A673 (cell line): ENCODE results near the gene CCSER1. TPM values are rescaled to one million over a fixed set of nuclear protein-coding genes. Genes with fewer than 3 reads are reported as not detected.
"Not testable (repeated sequence)": the region's sequence is repeated elsewhere in the genome, so short reads cannot be mapped to it uniquely, and the experiment has no call there.

Experiments
- BruUV-seq: library from RNA; stranded (reverse); fragments of 400-500 nt; replicated peaks from 2 replicates; lab custom pipeline; 2021; lab: Mats Ljungman, UMichigan
- CTCF ChIA-PET: fragments of 300-600 bp; sonication (Branson Sonifier 250); formaldehyde crosslinking; loops from one replicate; lab custom pipeline; 2022; ENCODE audit warnings: antibody characterized with exemption; lab: Charles Lee
- POLR2A ChIA-PET: fragments of 300-600 bp; sonication (Branson Sonifier 250); formaldehyde crosslinking; loops from one replicate; lab custom pipeline; 2022; ENCODE audit warnings: antibody characterized with exemption; ENCODE audit not compliant: low non-redundant PET; lab: Charles Lee
- DNase-seq: peaks from one replicate; pipeline ENCODE4 v3.0.0-alpha.2; 2015; ENCODE audit warnings: low spot score
- H3K27ac ChIP-seq: fragments of 200-600 bp; sonication (generic); 2 replicates; pipeline ENCODE4 v1.5.1; 2016; ENCODE audit warnings: mixed run types, low read depth, mild to moderate bottlenecking, mixed read lengths, antibody characterized with exemption, low read length; ENCODE audit not compliant: poor library complexity, severe bottlenecking
- H3K27me3 ChIP-seq: fragments of 200-600 bp; sonication (generic); replicated peaks from 2 replicates; pipeline ENCODE4 v1.6.1; 2017; ENCODE audit warnings: mixed run types, low read depth, mild to moderate bottlenecking, mixed read lengths, antibody characterized with exemption, low read length; ENCODE audit not compliant: insufficient read depth, poor library complexity
- H3K36me3 ChIP-seq: fragments of 200-600 bp; sonication (generic); 2 replicates; pipeline ENCODE4 v1.6.1; 2016; ENCODE audit warnings: mixed run types, mild to moderate bottlenecking, mixed read lengths, antibody characterized with exemption, low read length; ENCODE audit not compliant: insufficient read depth, poor library complexity, severe bottlenecking
- H3K4me1 ChIP-seq: fragments of 200-600 bp; sonication (generic); 2 replicates; pipeline ENCODE4 v1.6.1; 2017; ENCODE audit warnings: mixed run types, mild to moderate bottlenecking, mixed read lengths, antibody characterized with exemption, low read length; ENCODE audit not compliant: insufficient read depth, poor library complexity, severe bottlenecking
- H3K4me3 ChIP-seq: fragments of 200-600 bp; sonication (generic); 2 replicates; pipeline ENCODE4 v1.5.1; 2016; ENCODE audit warnings: low read depth, mixed run types, mild to moderate bottlenecking, mixed read lengths, low read length; ENCODE audit not compliant: poor library complexity, severe bottlenecking
- H3K9me3 ChIP-seq: fragments of 200-600 bp; sonication (generic); 2 replicates; pipeline ENCODE4 v1.6.1; 2016; ENCODE audit warnings: mixed run types, low read depth, mild to moderate bottlenecking, mixed read lengths, antibody characterized with exemption, low read length; ENCODE audit not compliant: poor library complexity, severe bottlenecking
- EZH2 ChIP-seq: fragments of 200-600 bp; sonication (generic); IDR thresholded peaks from 2 replicates; pipeline ENCODE4 v1.6.1; 2017; ENCODE audit warnings: borderline replicate concordance, low read depth, mild to moderate bottlenecking, mixed read lengths, antibody characterized with exemption, low read length; ENCODE audit not compliant: poor library complexity, severe bottlenecking
- intact Hi-C: fragments of 100-400 bp; cut with micrococcal nuclease; formaldehyde crosslinking; loops from one replicate; pipeline ENCODE4 v1.10.0; 2022; ENCODE audit not compliant: unreplicated experiment
- total RNA-seq: library from RNA; stranded (reverse); gene quantifications from 2 replicates; pipeline ENCODE4 v1.2.3, GENCODE V29; 2021
- TF ChIP-seq, protein P1 (sequence below): fragments of 300-800, 200-600 bp; sonication (generic); conservative IDR thresholded peaks from 2 replicates; pipeline ENCODE4 v1.5.1; 2017; ENCODE audit warnings: low read depth, mild to moderate bottlenecking, antibody characterized with exemption, low read length, moderate library complexity, mixed read lengths

Gene CCSER1
- total RNA-seq, 1 experiment from 2014 or later = not detected

DNA sequence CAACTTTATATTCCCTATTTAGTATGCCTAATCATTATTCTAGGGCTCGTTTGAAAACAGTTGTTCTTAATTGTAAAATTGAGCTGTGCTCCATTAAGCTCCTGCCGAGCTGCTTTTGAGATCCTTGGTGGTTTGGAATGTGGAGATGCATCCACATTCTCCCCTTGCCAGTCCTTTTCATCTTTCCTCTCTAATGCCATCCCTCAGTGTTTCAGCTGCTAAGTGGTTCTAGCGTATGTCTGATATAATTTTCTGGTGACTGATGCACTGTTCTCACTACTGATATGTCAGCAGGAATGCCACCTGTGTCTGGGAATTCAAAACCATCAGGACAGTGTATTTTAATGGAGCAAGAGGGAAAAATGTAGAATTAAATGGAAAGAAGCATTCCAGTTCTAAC is 1085.0 kb downstream of the CCSER1 start:
- Histone ChIP-seq H3K27me3 (no peaks in the 10 kb centered on the region), H3K36me3 (no peaks in the 10 kb centered on the region), H3K4me1 (no peaks in the 10 kb centered on the region), H3K27ac (no peak overlapping the region), H3K9me3 (no peaks in the 10 kb centered on the region), H3K4me3 (no peak overlapping the region)
- no TSS peak for BruUV-seq
- intact Hi-C loops = no loop called here
- no peak for TF ChIP-seq EZH2
- TF ChIP-seq, protein P1, sequence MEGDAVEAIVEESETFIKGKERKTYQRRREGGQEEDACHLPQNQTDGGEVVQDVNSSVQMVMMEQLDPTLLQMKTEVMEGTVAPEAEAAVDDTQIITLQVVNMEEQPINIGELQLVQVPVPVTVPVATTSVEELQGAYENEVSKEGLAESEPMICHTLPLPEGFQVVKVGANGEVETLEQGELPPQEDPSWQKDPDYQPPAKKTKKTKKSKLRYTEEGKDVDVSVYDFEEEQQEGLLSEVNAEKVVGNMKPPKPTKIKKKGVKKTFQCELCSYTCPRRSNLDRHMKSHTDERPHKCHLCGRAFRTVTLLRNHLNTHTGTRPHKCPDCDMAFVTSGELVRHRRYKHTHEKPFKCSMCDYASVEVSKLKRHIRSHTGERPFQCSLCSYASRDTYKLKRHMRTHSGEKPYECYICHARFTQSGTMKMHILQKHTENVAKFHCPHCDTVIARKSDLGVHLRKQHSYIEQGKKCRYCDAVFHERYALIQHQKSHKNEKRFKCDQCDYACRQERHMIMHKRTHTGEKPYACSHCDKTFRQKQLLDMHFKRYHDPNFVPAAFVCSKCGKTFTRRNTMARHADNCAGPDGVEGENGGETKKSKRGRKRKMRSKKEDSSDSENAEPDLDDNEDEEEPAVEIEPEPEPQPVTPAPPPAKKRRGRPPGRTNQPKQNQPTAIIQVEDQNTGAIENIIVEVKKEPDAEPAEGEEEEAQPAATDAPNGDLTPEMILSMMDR = no peak
- DNase-seq = no peak
- ChIA-PET CTCF (no interaction called here), POLR2A (no interaction called here)

DNA sequence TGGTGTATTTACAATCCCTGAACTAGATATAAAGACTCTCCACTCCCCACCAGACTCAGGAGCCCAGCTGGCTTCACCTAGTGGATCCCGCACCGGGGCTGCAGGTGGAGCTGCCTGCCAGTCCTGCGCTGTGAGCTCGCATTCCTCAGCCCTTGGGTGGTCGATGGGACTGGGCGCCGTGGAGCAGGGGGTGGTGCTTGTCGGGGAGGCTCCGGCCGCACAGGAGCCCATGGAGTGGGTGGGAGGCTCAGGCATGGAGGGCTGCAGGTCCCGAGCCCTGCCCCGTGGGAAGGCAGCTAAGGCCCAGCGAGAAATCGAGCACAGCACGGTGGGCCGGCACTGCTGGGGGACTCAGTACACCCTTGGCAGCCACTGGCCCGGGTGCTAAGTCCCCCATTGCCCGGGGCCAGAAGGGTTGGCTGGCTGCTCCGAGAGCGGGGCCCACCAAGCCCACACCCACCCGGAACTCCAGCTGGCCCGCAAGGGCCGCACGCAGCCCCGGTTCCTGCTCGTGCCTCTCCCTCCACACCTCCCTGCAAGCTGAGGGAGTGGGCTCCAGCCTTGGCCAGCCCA is 1090.7 kb downstream of the CCSER1 start:
- H3K27ac ChIP-seq, intact Hi-C loops, H3K36me3 ChIP-seq, H3K4me1 ChIP-seq, H3K27me3 ChIP-seq, DNase-seq, POLR2A ChIA-PET, BruUV-seq, CTCF ChIA-PET, H3K4me3 ChIP-seq, H3K9me3 ChIP-seq: not testable (repeated sequence)

DNA sequence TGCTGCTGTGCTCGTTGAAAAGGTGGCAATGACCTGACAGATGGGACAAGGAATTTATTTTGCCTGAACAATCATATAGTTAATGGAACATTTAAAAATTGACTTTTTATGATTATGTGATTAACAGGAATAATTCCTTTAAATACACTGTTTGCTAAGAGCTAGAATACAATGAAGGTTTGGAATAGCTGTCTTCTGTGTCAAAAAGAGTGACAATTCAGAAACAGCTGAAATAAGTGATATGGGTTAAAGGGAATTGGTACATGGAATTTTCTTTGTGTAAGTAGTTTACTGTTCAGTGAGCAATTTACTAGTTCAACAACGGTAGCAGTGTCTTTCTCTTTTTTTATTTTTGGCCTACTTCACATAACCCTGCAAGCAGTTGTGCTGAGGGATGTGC is 1093.1 kb downstream of the CCSER1 start:
- TF ChIP-seq, protein P1 = no peak
- no peak for TF ChIP-seq EZH2
- no peaks in the 10 kb centered on the region for H3K27me3 ChIP-seq
- no peaks in the 10 kb centered on the region for H3K9me3 ChIP-seq
- POLR2A ChIA-PET = no interaction called here
- no peak for DNase-seq
- no peaks in the 10 kb centered on the region for H3K36me3 ChIP-seq
- H3K4me1 ChIP-seq = no peaks in the 10 kb centered on the region
- CTCF ChIA-PET = no interaction called here
- intact Hi-C loops = no loop called here
- H3K4me3 ChIP-seq = no peak overlapping the region
- H3K27ac ChIP-seq = no peak overlapping the region
- no TSS peak for BruUV-seq

DNA sequence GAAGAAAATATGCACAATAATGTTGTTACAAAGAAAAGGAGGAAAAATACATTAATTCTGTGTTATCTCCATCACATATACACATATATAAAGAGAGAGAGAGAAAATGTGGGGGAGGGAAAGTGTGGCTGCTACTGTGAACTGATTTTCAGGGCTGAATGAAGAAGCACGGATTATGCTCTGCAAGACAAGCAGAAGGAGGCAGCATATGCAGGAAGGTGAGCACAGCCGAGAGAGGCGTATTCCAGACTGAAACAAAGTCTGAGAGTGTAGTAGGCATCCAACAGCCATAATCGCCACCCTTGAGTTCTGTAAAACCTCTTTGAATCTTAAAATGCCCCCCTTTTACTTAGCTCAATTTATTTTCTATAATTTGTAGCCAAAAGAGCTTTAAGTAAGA is 1094.8 kb downstream of the CCSER1 start:
- DNase-seq = no peak
- TF ChIP-seq EZH2 = no peak
- TF ChIP-seq, protein P1 = no peak
- intact Hi-C loops = no loop called here

More for the DNA sequence above, 1094.8 kb downstream of the CCSER1 start:
- Histone ChIP-seq H3K27me3 (no peaks in the 10 kb centered on the region), H3K36me3 (no peaks in the 10 kb centered on the region), H3K4me1 (no peaks in the 10 kb centered on the region), H3K9me3 (no peaks in the 10 kb centered on the region), H3K4me3 (no peak overlapping the region), H3K27ac (no peak overlapping the region)
- no TSS peak for BruUV-seq
- POLR2A ChIA-PET = no interaction called here
- CTCF ChIA-PET = no interaction called here
